K562 (cell line): ENCODE data around the gene SAE1. TPM values are rescaled to one million over a fixed set of nuclear protein-coding genes. Genes with fewer than 3 reads are reported as not detected.
A peak's percentile ranks its signal among the peaks of the same experiment; 100 is the strongest.

Source experiments
- ELF2 ChIP-seq: fragments of 250-450 bp; sonication (Bioruptor Pico); IDR thresholded peaks from 2 replicates; pipeline ENCODE4 v1.5.0; 2021; ENCODE audit warnings: mild to moderate bottlenecking
- ETV5 ChIP-seq: sonication (generic); formaldehyde crosslinking; IDR thresholded peaks from 2 replicates; pipeline ENCODE4 v1.4.0; 2020; ENCODE audit warnings: low read depth, mild to moderate bottlenecking, missing genetic modification reagents
- IFI16 ChIP-seq: fragments of 250-450 bp; sonication (Bioruptor Pico); IDR thresholded peaks from 2 replicates; pipeline ENCODE4 v2.1.2; 2022; ENCODE audit warnings: mild to moderate bottlenecking, inconsistent platforms
- NR2C2 ChIP-seq, 2 experiments: fragments of 200-800 bp in 1 of 2; sonication (Bioruptor generic) in 1 of 2; sonication (generic) in 1 of 2; formaldehyde crosslinking in 1 of 2; IDR thresholded peaks; 2 replicates each; pipeline versions ENCODE4 v1.6.1 to v1.8.0; 2016 to 2022; ENCODE audit warnings: mild to moderate bottlenecking in 1 of 2, missing compliant biosample characterization in 1 of 2, missing genetic modification characterization in 1 of 2, missing genetic modification reagents in 1 of 2
- RUNX1 ChIP-seq: sonication (generic); IDR thresholded peaks from 2 replicates; pipeline ENCODE4 v1.6.1; 2016; ENCODE audit warnings: antibody characterized with exemption, low read depth
- ZBTB1 ChIP-seq: sonication (generic); formaldehyde crosslinking; IDR thresholded peaks from 2 replicates; pipeline ENCODE4 v1.8.1; 2023; ENCODE audit warnings: missing genetic modification reagents, low read depth, mild to moderate bottlenecking, borderline replicate concordance
- ZNF174 ChIP-seq: fragments of 250-450 bp; sonication (Bioruptor Pico); IDR thresholded peaks from 2 replicates; pipeline ENCODE4 v1.4.0; 2020; ENCODE audit warnings: mild to moderate bottlenecking
- ZNF408 ChIP-seq: fragments of 250-450 bp; sonication (Bioruptor Pico); IDR thresholded peaks from 2 replicates; pipeline ENCODE4 v1.4.0; 2020; ENCODE audit warnings: low read depth, mild to moderate bottlenecking, moderate library complexity
- ZNF778 ChIP-seq: fragments of 450-650 bp; formaldehyde crosslinking; IDR thresholded peaks from 2 replicates; pipeline ENCODE4 v1.4.0; 2020; ENCODE audit warnings: mild to moderate bottlenecking, moderate library complexity
- polyA plus RNA-seq, 8 experiments: library from polyadenylated mRNA; depleted of rRNA in 4 of 8; stranded (reverse) in 5 of 8; unstranded in 3 of 8; fragments of >200 nt; fragmentation: Nextera tagmentation in 2 of 8; fragmentation: Illumina TruSeq in 1 of 8; extraction: Ambion mirVana in 2 of 8; extraction: Trizol in 1 of 8; gene quantifications; 2 replicates each; pipeline versions ENCODE4 v1.2.1 to v1.2.3, GENCODE V29; 2011 to 2014; ENCODE audit warnings: inconsistent platforms in 1 of 8, missing spikeins in 1 of 8
- total RNA-seq, 7 experiments: library from RNA; depleted of rRNA in 6 of 7; stranded (reverse); fragments of >200 nt in 6 of 7; fragmentation: Illumina TruSeq in 2 of 7; extraction: Trizol in 2 of 7; gene quantifications; 2 replicates each; pipeline versions ENCODE4 v1.2.1 to v1.2.3, GENCODE V29; 2011 to 2021; ENCODE audit warnings: low replicate concordance in 1 of 7
- TF ChIP-seq, protein P1 (sequence below): fragments of 450-650 bp; IDR thresholded peaks from 2 replicates; pipeline ENCODE4 v1.6.1; 2016; ENCODE audit warnings: mild to moderate bottlenecking, moderate library complexity
- TF ChIP-seq, protein P2 (sequence below), 3 experiments: IDR thresholded peaks in 2 of 3; conservative IDR thresholded peaks in 1 of 3; 2 replicates each; pipeline ENCODE4 v1.5.1; 2011 to 2012; ENCODE audit warnings: low read length in 3 of 3, mild to moderate bottlenecking in 3 of 3, control low read depth in 2 of 3, improper control_type of control experiment in 1 of 3, inconsistent platforms in 1 of 3, low read depth in 1 of 3, mixed read lengths in 1 of 3, moderate library complexity in 1 of 3; ENCODE audit not compliant: insufficient read depth in 2 of 3

Gene SAE1
- total and polyA plus RNA-seq, 9 of the 15 experiments (the other 6 are each of a cell fraction or from before 2014, with no cell fraction given): 82.8 to 299 (median 217) TPM

DNA sequence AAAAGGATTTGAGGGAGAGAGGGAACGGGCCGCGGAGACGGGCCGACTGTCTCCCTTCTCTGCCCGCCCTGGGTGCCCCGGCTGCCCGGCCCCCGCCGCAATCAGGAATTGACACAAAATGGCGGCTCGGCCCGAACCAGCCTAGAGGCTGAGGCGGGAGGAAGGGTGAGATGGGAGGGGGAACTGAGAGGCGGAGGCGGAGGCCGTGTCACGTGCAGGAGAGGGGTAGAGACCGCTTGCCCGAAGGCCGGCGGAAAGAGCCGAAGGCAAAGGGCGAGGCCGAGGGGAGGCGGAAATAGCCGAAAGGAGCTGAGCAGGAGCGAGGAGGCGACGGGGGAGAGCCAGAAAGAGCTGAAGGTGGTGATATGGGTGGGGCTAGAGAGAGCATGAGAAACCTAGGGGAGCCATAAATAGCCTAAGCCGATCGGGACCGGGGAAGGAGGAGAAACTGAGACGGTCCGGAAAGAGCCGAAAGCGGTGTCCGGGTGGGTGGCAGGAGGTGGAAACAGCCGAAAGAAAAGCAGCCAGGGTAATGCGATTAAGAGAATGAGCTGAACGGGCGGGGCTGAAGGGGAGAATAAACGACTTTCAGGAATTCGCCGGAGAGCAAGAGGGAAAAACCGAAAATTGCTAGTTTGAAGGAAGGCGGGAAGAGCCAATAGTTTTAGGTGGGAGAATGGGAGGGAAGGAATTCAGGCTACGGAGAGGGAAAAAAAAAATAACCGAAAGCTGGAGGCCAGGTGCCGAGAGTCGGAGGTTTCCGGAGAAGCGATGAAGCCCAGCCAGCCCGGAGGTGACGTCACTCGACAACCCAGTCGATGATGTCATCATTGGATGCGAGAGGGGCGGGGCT, 17.4 kb upstream of the SAE1 start, which contains the start of gene ZC3H4 (continued):
- no peak for TF ChIP-seq IFI16 (CRISPR knock-in tag)
- TF ChIP-seq RUNX1: no peak
- TF ChIP-seq, protein P1, sequence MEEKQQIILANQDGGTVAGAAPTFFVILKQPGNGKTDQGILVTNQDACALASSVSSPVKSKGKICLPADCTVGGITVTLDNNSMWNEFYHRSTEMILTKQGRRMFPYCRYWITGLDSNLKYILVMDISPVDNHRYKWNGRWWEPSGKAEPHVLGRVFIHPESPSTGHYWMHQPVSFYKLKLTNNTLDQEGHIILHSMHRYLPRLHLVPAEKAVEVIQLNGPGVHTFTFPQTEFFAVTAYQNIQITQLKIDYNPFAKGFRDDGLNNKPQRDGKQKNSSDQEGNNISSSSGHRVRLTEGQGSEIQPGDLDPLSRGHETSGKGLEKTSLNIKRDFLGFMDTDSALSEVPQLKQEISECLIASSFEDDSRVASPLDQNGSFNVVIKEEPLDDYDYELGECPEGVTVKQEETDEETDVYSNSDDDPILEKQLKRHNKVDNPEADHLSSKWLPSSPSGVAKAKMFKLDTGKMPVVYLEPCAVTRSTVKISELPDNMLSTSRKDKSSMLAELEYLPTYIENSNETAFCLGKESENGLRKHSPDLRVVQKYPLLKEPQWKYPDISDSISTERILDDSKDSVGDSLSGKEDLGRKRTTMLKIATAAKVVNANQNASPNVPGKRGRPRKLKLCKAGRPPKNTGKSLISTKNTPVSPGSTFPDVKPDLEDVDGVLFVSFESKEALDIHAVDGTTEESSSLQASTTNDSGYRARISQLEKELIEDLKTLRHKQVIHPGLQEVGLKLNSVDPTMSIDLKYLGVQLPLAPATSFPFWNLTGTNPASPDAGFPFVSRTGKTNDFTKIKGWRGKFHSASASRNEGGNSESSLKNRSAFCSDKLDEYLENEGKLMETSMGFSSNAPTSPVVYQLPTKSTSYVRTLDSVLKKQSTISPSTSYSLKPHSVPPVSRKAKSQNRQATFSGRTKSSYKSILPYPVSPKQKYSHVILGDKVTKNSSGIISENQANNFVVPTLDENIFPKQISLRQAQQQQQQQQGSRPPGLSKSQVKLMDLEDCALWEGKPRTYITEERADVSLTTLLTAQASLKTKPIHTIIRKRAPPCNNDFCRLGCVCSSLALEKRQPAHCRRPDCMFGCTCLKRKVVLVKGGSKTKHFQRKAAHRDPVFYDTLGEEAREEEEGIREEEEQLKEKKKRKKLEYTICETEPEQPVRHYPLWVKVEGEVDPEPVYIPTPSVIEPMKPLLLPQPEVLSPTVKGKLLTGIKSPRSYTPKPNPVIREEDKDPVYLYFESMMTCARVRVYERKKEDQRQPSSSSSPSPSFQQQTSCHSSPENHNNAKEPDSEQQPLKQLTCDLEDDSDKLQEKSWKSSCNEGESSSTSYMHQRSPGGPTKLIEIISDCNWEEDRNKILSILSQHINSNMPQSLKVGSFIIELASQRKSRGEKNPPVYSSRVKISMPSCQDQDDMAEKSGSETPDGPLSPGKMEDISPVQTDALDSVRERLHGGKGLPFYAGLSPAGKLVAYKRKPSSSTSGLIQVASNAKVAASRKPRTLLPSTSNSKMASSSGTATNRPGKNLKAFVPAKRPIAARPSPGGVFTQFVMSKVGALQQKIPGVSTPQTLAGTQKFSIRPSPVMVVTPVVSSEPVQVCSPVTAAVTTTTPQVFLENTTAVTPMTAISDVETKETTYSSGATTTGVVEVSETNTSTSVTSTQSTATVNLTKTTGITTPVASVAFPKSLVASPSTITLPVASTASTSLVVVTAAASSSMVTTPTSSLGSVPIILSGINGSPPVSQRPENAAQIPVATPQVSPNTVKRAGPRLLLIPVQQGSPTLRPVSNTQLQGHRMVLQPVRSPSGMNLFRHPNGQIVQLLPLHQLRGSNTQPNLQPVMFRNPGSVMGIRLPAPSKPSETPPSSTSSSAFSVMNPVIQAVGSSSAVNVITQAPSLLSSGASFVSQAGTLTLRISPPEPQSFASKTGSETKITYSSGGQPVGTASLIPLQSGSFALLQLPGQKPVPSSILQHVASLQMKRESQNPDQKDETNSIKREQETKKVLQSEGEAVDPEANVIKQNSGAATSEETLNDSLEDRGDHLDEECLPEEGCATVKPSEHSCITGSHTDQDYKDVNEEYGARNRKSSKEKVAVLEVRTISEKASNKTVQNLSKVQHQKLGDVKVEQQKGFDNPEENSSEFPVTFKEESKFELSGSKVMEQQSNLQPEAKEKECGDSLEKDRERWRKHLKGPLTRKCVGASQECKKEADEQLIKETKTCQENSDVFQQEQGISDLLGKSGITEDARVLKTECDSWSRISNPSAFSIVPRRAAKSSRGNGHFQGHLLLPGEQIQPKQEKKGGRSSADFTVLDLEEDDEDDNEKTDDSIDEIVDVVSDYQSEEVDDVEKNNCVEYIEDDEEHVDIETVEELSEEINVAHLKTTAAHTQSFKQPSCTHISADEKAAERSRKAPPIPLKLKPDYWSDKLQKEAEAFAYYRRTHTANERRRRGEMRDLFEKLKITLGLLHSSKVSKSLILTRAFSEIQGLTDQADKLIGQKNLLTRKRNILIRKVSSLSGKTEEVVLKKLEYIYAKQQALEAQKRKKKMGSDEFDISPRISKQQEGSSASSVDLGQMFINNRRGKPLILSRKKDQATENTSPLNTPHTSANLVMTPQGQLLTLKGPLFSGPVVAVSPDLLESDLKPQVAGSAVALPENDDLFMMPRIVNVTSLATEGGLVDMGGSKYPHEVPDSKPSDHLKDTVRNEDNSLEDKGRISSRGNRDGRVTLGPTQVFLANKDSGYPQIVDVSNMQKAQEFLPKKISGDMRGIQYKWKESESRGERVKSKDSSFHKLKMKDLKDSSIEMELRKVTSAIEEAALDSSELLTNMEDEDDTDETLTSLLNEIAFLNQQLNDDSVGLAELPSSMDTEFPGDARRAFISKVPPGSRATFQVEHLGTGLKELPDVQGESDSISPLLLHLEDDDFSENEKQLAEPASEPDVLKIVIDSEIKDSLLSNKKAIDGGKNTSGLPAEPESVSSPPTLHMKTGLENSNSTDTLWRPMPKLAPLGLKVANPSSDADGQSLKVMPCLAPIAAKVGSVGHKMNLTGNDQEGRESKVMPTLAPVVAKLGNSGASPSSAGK: peak; percentile 56
- TF ChIP-seq ZNF174 (CRISPR knock-in tag): no peak
- TF ChIP-seq ETV5: peak; percentile 88
- TF ChIP-seq, protein P2, sequence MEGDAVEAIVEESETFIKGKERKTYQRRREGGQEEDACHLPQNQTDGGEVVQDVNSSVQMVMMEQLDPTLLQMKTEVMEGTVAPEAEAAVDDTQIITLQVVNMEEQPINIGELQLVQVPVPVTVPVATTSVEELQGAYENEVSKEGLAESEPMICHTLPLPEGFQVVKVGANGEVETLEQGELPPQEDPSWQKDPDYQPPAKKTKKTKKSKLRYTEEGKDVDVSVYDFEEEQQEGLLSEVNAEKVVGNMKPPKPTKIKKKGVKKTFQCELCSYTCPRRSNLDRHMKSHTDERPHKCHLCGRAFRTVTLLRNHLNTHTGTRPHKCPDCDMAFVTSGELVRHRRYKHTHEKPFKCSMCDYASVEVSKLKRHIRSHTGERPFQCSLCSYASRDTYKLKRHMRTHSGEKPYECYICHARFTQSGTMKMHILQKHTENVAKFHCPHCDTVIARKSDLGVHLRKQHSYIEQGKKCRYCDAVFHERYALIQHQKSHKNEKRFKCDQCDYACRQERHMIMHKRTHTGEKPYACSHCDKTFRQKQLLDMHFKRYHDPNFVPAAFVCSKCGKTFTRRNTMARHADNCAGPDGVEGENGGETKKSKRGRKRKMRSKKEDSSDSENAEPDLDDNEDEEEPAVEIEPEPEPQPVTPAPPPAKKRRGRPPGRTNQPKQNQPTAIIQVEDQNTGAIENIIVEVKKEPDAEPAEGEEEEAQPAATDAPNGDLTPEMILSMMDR (IDR thresholded peaks at IDR 0.05 in 2 of 3, conservative IDR thresholded peaks at IDR 0.05 in 1 of 3; ENCODE audit: insufficient read depth in 2 of 3, low read depth in 1 of 3, low read length in 3 of 3): no peak
- no peak for TF ChIP-seq ELF2 (CRISPR knock-in tag)
- TF ChIP-seq ZNF778 (CRISPR knock-in tag): no peak
- no peak for TF ChIP-seq NR2C2 (CRISPR knock-in tag; IDR thresholded peaks at IDR 0.05)
- 0 out of 2 replicates have a peak, but pooled peaks have one; percentile 31 for TF ChIP-seq NR2C2 (tag; IDR thresholded peaks at IDR 0.05)
- no peak; the same call in 1 of the 2 replicates for TF ChIP-seq ZNF408 (CRISPR knock-in tag)
- no peak for TF ChIP-seq ZBTB1 (CRISPR knock-in tag)
